ENCODE measurements around the gene SMIM38. TPM values are rescaled to one million over a fixed set of nuclear protein-coding genes. Genes with fewer than 3 reads are reported as not detected.

SMIM38 gene
- total and polyA plus RNA-seq, 9 of the 15 experiments (the other 6 are each of a cell fraction or from before 2014, with no cell fraction given): 0.07 to 1.2 (median 0.21) TPM; not detected in 2

- no peak for TF ChIP-seq CHD7 (IDR thresholded peaks at IDR 0.05; ENCODE audit: low read depth, low read length)
- TF ChIP-seq, protein P1, sequence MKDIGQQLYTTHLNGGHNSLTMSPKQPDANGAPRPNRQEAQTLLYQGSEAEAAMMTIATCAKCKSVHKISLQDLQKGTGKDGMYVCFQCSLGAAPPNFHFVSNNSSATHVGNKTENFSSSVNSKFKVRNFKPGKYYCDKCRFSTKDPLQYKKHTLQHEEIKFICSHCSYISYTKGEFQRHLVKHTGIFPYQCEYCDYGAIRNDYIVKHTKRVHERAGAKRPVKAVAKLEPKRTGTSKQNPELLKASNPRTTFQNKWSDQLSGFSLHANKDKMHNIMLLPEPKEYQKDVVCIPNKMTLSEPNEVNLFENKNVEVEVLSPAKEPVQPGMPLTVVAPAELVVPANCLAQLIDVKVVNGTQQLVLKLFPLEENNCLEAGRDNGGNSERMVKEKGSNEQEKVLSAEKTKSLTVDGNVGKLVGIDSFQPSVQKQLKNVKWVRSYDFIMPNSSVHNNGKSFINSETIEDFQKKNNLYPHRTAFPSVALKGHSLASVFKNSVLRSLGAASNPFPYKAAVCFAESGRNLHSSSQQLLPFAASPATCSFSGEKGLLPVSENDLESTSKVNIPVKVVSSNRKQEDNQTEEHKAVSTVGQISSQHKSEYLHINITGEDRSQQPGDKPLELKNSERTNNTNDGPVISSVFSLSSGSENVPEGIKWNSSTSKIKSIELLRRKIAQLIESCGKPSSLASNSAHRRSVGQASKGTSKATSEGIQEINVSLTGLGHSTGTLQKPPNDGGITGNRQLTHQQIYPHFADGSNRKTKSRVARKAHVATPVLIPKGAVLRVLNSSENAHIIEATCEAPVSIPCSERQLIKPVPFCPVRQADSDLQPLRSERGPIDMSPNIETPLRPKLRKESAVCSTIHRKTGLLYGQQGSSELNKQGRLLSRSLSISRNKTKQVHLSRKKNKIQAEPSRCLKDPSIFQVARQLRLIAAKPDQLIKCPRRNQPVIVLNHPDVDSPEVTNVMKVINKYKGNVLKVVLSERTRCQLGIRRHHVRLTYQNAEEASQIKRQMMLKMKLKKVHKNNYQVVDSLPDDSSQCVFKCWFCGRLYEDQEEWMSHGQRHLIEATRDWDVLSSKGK (CRISPR knock-in tag; IDR thresholded peaks at IDR 0.05): no peak
- TF ChIP-seq NCOR1 (IDR thresholded peaks at IDR 0.05): peak; percentile 65
- TF ChIP-seq CREM (IDR thresholded peaks at IDR 0.05; ENCODE audit: low read depth): peak; percentile 44; the same call in 1 of the 2 replicates
- peak; percentile 50; the same call in 1 of the 2 replicates for TF ChIP-seq MYC (IDR thresholded peaks at IDR 0.05; ENCODE audit: low read depth, low read length)
- no peak for TF ChIP-seq MYC (CRISPR knock-in tag; IDR thresholded peaks at IDR 0.05; ENCODE audit: borderline replicate concordance, low read depth)
- no peak for TF ChIP-seq STAG1 (CRISPR knock-in tag; IDR thresholded peaks at IDR 0.05; ENCODE audit: borderline replicate concordance)
- peak; percentile 13; the same call in 1 of the 2 replicates for TF ChIP-seq BHLHE40 (IDR thresholded peaks at IDR 0.05; ENCODE audit: low read length)
- no peak for TF ChIP-seq TCF7L2 (IDR thresholded peaks at IDR 0.05; ENCODE audit: low read depth, low read length)
- peak; percentile 15; the same call in 1 of the 2 replicates for TF ChIP-seq DPF2 (IDR thresholded peaks at IDR 0.05)
- TF ChIP-seq TAL1 (IDR thresholded peaks at IDR 0.05): peak; percentile 67
- peak; percentile 77 for TF ChIP-seq CBFA2T3 (IDR thresholded peaks at IDR 0.05)
- no peak for TF ChIP-seq CEBPB (tag; IDR thresholded peaks at IDR 0.05)
- 0 out of 2 replicates have a peak, but pooled peaks have one; percentile 21 for TF ChIP-seq EP300 (IDR thresholded peaks at IDR 0.05; ENCODE audit: low read length)
Measured at GRCh38 chr11:69160296-69161116, 4.8 kb downstream of the SMIM38 start (continued).
